HFFc6 (cell line): ENCODE data around the gene SCFD1. TPM values are rescaled to one million over a fixed set of nuclear protein-coding genes. Genes with fewer than 3 reads are reported as not detected.

Experiments used
- DNase-seq: peaks from one replicate; pipeline ENCODE4 v3.0.0-alpha.2; 2018
- H3K27ac Mint-ChIP-seq: 2 replicates; pipeline ENCODE4 v1.8.0; 2020; ENCODE audit warnings: mild to moderate bottlenecking, mixed read lengths
- H3K27me3 Mint-ChIP-seq: 2 replicates; pipeline ENCODE4 v1.8.0; 2021; ENCODE audit warnings: mild to moderate bottlenecking, moderate library complexity, mixed read lengths; ENCODE audit not compliant: insufficient read depth
- H3K36me3 Mint-ChIP-seq: 2 replicates; pipeline ENCODE4 v1.8.0; 2021; ENCODE audit warnings: low read depth, mixed read lengths
- H3K4me1 Mint-ChIP-seq: 2 replicates; pipeline ENCODE4 v1.8.0; 2020; ENCODE audit warnings: low read depth, mixed read lengths
- H3K4me3 Mint-ChIP-seq: 2 replicates; pipeline ENCODE4 v1.8.0; 2020; ENCODE audit warnings: mild to moderate bottlenecking, moderate library complexity, mixed read lengths
- H3K9me3 Mint-ChIP-seq: 2 replicates; pipeline ENCODE4 v1.8.0; 2020; ENCODE audit warnings: mild to moderate bottlenecking, mixed read lengths
- total RNA-seq, 6 experiments: library from RNA; stranded (reverse); fragmentation: NEBNext Ultra II Directional; extraction: Animal tissue kit (Norgen Biotek cat#: 25700); gene quantifications; 2 replicates in 1 of 6; 3 replicates in 5 of 6; pipeline ENCODE4 v1.2.3, GENCODE V29; 2021
- TF ChIP-seq, protein P1 (sequence below): fragments of 200-600 bp; sonication (generic); IDR thresholded peaks from 2 replicates; pipeline ENCODE4 v1.5.0; 2021; ENCODE audit warnings: antibody characterized with exemption, mild to moderate bottlenecking

SCFD1 gene
- total RNA-seq, 6 experiments from 2014 or later = 105 to 126 (median 113) TPM

DNA sequence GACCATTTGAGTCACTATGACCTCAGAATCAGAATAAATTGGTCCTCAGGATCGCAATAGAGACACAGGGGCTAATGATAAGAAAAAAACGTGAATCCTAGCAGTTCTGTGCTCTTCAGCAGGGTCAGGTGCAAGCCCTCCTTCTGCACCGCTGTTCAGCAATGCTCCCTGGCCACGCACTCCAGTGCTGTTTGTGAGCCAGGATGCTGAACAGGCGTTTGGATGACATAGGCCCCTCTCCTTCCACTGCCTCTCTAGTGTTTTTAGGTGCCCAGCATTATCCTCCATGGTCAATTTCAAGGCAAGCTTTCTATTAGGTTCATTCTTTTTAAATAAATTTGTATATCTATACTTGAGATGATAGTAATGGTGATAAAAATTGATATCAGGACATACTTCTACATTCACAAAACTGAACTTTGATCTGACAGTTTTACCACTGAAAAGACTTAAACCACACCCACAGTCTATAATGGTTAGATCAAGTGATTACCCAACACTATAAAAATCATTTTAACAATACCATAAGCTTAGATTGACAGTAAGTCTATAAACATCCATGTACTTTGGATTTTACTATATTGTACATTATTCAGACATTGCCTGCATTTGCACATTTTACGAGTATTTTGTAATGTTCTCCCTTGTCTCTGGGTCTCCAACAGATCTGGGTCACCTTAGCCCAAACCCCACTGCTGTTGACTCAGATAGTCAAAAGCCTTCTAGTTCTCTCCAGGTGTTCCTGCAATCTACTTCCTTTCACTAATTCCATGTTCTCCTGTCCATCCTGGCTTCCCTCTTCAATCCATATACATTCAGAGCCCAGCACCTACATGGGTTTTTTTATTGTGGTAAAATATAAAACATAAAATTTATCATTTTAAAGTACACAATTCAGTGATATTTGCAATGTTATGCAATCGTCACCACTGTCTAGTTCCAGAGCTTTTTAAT is 137.3 kb downstream of the SCFD1 start:
- Mint-ChIP-seq H3K4me1 (no peaks in the 10 kb centered on the region), H3K9me3 (peaks cover 25% of the 10 kb centered on the region), H3K4me3 (no peak overlapping the region), H3K27me3 (peaks cover 30% of the 10 kb centered on the region), H3K36me3 (peaks cover 15% of the 10 kb centered on the region), H3K27ac (no peak overlapping the region)
- no peak for DNase-seq
- TF ChIP-seq, protein P1, sequence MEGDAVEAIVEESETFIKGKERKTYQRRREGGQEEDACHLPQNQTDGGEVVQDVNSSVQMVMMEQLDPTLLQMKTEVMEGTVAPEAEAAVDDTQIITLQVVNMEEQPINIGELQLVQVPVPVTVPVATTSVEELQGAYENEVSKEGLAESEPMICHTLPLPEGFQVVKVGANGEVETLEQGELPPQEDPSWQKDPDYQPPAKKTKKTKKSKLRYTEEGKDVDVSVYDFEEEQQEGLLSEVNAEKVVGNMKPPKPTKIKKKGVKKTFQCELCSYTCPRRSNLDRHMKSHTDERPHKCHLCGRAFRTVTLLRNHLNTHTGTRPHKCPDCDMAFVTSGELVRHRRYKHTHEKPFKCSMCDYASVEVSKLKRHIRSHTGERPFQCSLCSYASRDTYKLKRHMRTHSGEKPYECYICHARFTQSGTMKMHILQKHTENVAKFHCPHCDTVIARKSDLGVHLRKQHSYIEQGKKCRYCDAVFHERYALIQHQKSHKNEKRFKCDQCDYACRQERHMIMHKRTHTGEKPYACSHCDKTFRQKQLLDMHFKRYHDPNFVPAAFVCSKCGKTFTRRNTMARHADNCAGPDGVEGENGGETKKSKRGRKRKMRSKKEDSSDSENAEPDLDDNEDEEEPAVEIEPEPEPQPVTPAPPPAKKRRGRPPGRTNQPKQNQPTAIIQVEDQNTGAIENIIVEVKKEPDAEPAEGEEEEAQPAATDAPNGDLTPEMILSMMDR = no peak

GRCh38 chr14:30763891-30764290 is 141.8 kb downstream of the SCFD1 start:
- H3K4me3 Mint-ChIP-seq = no peak overlapping the region
- DNase-seq = no peak
- no peak overlapping the region for H3K27ac Mint-ChIP-seq
- H3K9me3 Mint-ChIP-seq = peaks cover 25% of the 10 kb centered on the region
- peaks cover 9% of the 10 kb centered on the region for H3K27me3 Mint-ChIP-seq
- no peaks in the 10 kb centered on the region for H3K4me1 Mint-ChIP-seq
- TF ChIP-seq, protein P1 = no peak
- H3K36me3 Mint-ChIP-seq = peaks cover 15% of the 10 kb centered on the region

- H3K27ac Mint-ChIP-seq = no peak overlapping the region
These were observed 145.5 kb downstream of the SCFD1 start for GRCh38 chr14:30767624-30768023.

DNA sequence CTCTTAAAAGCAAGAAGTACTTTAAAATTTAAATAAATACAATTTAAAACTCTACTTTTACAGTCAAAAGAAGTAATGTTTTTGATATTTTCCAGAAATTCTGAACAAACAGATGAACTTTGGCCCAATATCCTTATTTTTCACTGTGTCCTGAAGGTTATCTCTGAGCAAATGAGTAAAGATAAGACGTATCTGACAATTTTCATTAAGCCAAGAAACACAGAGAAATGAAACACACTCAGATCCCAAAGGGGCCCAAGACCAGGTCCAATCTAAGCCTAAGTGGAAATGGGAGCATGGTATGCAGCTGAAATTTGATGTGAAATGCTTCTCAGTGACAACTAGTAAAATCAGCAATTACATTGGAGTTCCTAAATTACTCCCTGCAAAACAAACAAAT is 146.7 kb downstream of the SCFD1 start:
- DNase-seq = no peak
- H3K27ac Mint-ChIP-seq = no peak overlapping the region

More at GRCh38 chr14:30767624-30768023, 145.5 kb downstream of the SCFD1 start:
- H3K9me3 Mint-ChIP-seq = peaks cover 18% of the 10 kb centered on the region
- TF ChIP-seq, protein P1 = no peak
- no peaks in the 10 kb centered on the region for H3K4me1 Mint-ChIP-seq
- H3K27me3 Mint-ChIP-seq = peaks cover 32% of the 10 kb centered on the region
- peaks cover 15% of the 10 kb centered on the region for H3K36me3 Mint-ChIP-seq
- DNase-seq = no peak
- no peak overlapping the region for H3K4me3 Mint-ChIP-seq

DNA sequence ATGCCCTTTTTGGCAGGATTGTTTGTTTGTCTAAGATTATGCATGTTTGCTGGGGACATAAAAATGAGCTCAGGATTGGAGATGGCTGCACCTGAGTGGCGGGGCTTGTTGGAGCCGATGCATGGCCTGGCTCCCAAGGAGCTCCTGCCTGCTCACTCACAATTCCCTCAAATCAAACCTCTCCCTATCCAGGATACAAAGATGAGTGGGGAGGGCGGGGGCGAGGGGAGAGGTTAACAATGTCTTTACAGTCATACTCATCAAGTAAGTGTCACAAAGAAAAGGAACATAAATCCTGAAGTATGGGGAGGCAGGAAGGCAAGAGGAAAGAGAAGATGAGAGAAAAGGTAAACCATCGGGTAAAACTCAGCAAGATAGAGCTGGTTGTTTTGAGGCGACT is 148.3 kb downstream of the SCFD1 start:
- H3K4me3 Mint-ChIP-seq = no peak overlapping the region
- TF ChIP-seq, protein P1 = no peak
- DNase-seq = no peak
- no peaks in the 10 kb centered on the region; the same call in 1 of the 2 replicates for H3K9me3 Mint-ChIP-seq
- H3K4me1 Mint-ChIP-seq = no peaks in the 10 kb centered on the region
- H3K27ac Mint-ChIP-seq = no peak overlapping the region
- peaks cover 33% of the 10 kb centered on the region for H3K27me3 Mint-ChIP-seq
- H3K36me3 Mint-ChIP-seq = no peaks in the 10 kb centered on the region

More for the DNA sequence above, 146.7 kb downstream of the SCFD1 start:
- Mint-ChIP-seq H3K27me3 (peaks cover 34% of the 10 kb centered on the region), H3K36me3 (peaks cover 5% of the 10 kb centered on the region), H3K4me1 (no peaks in the 10 kb centered on the region), H3K9me3 (peaks cover 7% of the 10 kb centered on the region), H3K4me3 (no peak overlapping the region)
- TF ChIP-seq, protein P1 = no peak
